K562 (cell line): Measurements from ENCODE around the gene GNA14. TPM values are rescaled to one million over a fixed set of nuclear protein-coding genes. Genes with fewer than 3 reads are reported as not detected.

Source experiments
- AFF4 ChIP-seq: sonication (generic); formaldehyde crosslinking; IDR thresholded peaks from 2 replicates; pipeline ENCODE4 v1.8.0; 2023; ENCODE audit warnings: mild to moderate bottlenecking, missing genetic modification reagents
- ELK1 ChIP-seq: sonication (generic); formaldehyde crosslinking; IDR thresholded peaks from 2 replicates; pipeline ENCODE4 v1.8.1; 2022; ENCODE audit warnings: missing genetic modification reagents
- IRF1 ChIP-seq: sonication (generic); formaldehyde crosslinking; IDR thresholded peaks from 2 replicates; pipeline ENCODE4 v1.8.0; 2022; ENCODE audit warnings: missing genetic modification reagents, mild to moderate bottlenecking, borderline replicate concordance
- ZBTB26 ChIP-seq: fragments of 450-650 bp; formaldehyde crosslinking; IDR thresholded peaks from 2 replicates; pipeline ENCODE4 v1.4.0; 2022; ENCODE audit warnings: missing genetic modification characterization
- ZNF23 ChIP-seq: fragments of 250-450 bp; sonication (Bioruptor Pico); IDR thresholded peaks from 2 replicates; pipeline ENCODE4 v1.4.0; 2020; ENCODE audit warnings: mild to moderate bottlenecking
- polyA plus RNA-seq, 8 experiments: library from polyadenylated mRNA; depleted of rRNA in 4 of 8; stranded (reverse) in 5 of 8; unstranded in 3 of 8; fragments of >200 nt; fragmentation: Nextera tagmentation in 2 of 8; fragmentation: Illumina TruSeq in 1 of 8; extraction: Ambion mirVana in 2 of 8; extraction: Trizol in 1 of 8; gene quantifications; 2 replicates each; pipeline versions ENCODE4 v1.2.1 to v1.2.3, GENCODE V29; 2011 to 2014; ENCODE audit warnings: inconsistent platforms in 1 of 8, missing spikeins in 1 of 8
- total RNA-seq, 7 experiments: library from RNA; depleted of rRNA in 6 of 7; stranded (reverse); fragments of >200 nt in 6 of 7; fragmentation: Illumina TruSeq in 2 of 7; extraction: Trizol in 2 of 7; gene quantifications; 2 replicates each; pipeline versions ENCODE4 v1.2.1 to v1.2.3, GENCODE V29; 2011 to 2021; ENCODE audit warnings: low replicate concordance in 1 of 7

GNA14 gene
- total and polyA plus RNA-seq, 9 of the 15 experiments (the other 6 are each of a cell fraction or from before 2014, with no cell fraction given): 0.03 to 0.11 (median 0.03) TPM; not detected in 6

- TF ChIP-seq AFF4 (CRISPR knock-in tag) (no peak), ZBTB26 (CRISPR knock-in tag) (no peak), ELK1 (no peak), IRF1 (CRISPR knock-in tag) (no peak), ZNF23 (no peak)
Observed at GRCh38 chr9:77594963-77595362, 53.2 kb downstream of the GNA14 start (continued).
